Stomach (tissue), 4 donors: ENCODE results near the gene BIN1.

ENCODE experiments used
- CTCF ChIP-seq, 7 experiments: fragments of 450-650 bp in 4 of 7; fragments of 200-600 bp in 3 of 7; sonication (generic) in 3 of 7; IDR thresholded peaks; one replicate each; pipeline ENCODE4 v1.5.1; 2016 to 2019; ENCODE audit warnings: antibody characterized with exemption in 7 of 7, control low read depth in 2 of 7, mild to moderate bottlenecking in 1 of 7
- EP300 ChIP-seq: sonication (generic); formaldehyde crosslinking; IDR thresholded peaks from one replicate; pipeline ENCODE4 v1.6.1; 2017; ENCODE audit warnings: antibody characterized with exemption
- POLR2A ChIP-seq, 4 donors: fragments of 450-650 bp; IDR thresholded peaks; one replicate each; pipeline ENCODE4 v1.6.1; 2016; ENCODE audit warnings: antibody characterized with exemption in 4 of 4, control low read depth in 2 of 4, mild to moderate bottlenecking in 1 of 4, moderate library complexity in 1 of 4

GRCh38 chr2:127104881-127105655 lies 1.9 kb downstream of the BIN1 start:
- TF ChIP-seq CTCF (IDR thresholded peaks at IDR 0.05) (no peak), POLR2A (IDR thresholded peaks at IDR 0.05) (no peak), EP300 (no peak)
